ENCODE data around the gene ALS2CL.

DNA sequence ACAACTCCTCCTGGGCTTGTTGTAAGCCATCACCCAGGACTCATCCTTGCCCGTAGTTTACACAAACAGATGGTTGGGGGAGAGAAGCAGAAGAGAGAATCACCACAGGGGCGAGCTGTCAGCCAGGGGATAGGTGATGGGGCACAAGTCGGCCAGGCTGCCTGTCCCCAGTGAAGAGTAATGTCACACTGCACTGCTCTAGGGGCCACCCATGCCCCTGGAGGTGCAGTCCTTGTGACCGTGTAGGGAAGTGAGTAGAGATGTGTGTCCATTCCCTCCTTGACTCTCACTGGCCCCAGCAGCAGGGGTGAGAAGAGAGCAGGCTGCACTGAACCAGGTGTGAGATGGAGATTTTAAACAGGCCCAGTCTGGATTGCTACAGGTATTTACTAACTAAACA, 41.3 kb upstream of the ALS2CL start:
- TF ChIP-seq, protein P1, sequence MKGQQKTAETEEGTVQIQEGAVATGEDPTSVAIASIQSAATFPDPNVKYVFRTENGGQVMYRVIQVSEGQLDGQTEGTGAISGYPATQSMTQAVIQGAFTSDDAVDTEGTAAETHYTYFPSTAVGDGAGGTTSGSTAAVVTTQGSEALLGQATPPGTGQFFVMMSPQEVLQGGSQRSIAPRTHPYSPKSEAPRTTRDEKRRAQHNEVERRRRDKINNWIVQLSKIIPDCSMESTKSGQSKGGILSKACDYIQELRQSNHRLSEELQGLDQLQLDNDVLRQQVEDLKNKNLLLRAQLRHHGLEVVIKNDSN (IDR thresholded peaks at IDR 0.05) = no peak
- TF ChIP-seq YY1 (IDR thresholded peaks at IDR 0.05; ENCODE audit: low read depth) (no peak), CEBPB (IDR thresholded peaks at IDR 0.05) (no peak), CREB1 (IDR thresholded peaks at IDR 0.05; ENCODE audit: low read depth) (no peak)

Data from Ishikawa (cell line).